ENCODE measurements around the gene GAGE13.
"Not testable (repeated sequence)": the region's sequence is repeated elsewhere in the genome, so short reads cannot be mapped to it uniquely, and the experiment has no call there.

Gene GAGE13, protein sequence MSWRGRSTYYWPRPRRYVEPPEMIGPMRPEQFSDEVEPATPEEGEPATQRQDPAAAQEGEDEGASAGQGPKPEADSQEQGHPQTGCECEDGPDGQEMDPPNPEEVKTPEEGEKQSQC

DNA sequence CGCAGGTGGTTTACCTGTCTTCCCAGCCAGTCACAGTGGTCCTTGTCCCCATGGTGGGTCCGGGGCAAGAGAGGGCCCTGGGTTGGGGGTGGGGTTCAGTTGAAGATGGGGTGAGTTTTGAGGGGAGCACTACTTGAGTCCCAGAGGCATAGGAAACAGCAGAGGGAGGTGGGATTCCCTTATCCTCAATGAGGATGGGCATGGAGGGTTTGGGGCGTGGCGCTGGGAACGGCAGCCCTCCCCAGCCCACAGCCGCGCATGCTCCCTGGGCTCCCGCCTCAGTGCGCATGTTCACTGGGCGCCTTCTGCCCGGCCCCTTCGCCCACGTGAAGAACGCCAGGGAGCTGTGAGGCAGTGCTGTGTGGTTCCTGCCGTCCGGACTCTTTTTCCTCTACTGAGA is at the start of gene GAGE13:
Gene GAGE13 (plus strand): TSS at position 301 of the 400 bp plus-strand sequence. CDS start 1,156 bp downstream, outside the sequence.
- not testable (repeated sequence) for DNase-seq (ENCODE audit: low read depth)

DNA sequence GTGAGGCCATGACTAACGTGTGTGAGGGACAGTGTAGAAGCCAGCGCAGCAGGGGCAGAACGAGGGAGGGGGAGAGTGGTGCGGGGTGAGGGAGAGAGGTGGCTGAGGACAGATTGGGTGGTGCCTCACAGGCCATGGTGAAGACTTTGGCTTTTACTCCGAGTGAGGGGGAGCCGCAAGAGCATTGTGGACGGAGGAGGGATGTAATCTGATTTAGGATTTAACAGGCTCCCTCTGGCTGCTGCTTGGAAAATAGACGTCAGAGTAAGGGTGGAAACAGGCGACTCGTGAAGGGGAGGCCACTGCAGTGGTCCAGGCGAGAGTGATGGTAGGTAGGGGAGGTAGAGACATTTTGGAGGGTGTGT is 48.8 kb upstream of the GAGE13 start:
- no peak for DNase-seq (ENCODE audit: low read depth)

DNA sequence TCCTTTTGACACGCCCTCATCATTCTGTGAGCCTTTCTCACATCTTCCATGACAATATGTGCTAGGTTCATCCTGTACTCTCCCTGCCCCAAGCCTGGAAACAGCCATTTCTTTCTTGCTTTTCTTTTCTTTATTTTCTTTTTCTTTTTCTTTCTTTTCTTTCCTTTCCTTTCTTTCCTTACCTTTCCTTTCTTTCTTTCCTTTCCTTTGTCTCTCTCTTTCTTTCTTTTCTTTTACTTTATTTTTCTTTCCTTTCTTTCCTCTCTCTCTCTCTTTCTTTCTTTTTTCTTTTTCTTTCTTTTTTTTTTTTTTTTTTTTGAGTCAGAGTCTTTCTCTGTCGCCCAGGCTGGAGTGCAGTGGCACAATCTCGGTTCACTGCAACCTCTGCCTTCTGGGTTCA is 47.2 kb upstream of the GAGE13 start:
- no peak for DNase-seq (ENCODE audit: low read depth)

DNA sequence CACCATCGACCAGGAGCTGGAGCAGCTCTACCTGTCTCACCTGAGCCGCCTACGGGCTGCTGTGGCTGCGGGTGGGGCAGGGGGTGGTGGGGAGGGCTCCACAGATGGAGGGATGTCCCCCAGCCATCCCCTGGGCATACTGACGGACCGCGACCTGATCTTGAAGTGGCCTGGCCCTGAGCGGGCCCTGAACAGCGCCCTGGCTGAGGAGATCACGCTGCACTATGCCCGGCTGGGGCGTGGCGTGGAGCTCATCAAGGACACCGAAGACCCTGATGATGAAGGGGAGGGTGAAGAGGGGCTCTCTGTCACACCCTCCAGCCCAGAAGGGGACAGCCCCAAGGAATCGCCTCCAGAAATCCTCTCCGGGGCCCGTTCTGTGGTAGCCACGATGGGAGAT is 45.2 kb upstream of the GAGE13 start:
- no peak for DNase-seq (ENCODE audit: low read depth)

DNA sequence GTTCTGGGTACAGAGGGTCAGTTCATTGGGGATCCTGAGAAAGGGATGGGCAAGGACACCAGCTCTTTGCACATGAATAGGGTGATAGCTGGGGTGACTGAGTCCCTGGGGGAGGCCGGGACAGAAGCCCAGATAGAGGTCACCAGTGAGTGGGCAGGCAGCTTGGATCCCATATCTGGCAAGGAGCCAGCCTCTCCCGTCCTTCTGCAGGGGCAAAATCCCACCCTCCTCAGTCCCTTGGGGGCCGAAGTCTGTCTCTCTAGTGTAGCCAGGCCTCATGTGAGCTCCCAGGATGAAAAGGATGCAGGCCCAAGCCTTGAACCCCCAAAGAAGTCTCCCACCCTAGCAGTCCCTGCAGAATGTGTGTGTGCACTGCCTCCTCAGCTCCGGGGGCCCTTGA is 44.8 kb upstream of the GAGE13 start:
- DNase-seq (ENCODE audit: low read depth): no peak

DNA sequence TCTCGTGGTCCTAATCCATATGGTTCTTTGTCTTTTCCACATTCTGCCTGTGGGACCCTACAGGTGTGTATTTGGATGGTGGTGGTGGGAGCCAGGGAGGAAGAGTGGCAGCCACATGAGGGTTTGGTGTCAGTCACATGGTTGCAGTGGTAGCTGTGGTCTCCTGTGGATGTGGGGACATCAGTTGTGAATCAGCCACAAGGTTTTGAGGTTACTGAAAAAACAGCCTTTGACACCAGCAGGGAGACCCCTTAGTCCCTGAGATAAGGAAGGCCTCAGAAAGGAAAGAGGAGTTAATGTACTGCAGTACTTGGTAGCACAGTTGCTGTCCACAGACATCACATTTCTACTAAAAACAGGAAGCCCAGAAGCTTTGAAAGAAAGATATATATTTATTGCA is 43.7 kb upstream of the GAGE13 start:
- no peak for DNase-seq (ENCODE audit: low read depth)

DNA sequence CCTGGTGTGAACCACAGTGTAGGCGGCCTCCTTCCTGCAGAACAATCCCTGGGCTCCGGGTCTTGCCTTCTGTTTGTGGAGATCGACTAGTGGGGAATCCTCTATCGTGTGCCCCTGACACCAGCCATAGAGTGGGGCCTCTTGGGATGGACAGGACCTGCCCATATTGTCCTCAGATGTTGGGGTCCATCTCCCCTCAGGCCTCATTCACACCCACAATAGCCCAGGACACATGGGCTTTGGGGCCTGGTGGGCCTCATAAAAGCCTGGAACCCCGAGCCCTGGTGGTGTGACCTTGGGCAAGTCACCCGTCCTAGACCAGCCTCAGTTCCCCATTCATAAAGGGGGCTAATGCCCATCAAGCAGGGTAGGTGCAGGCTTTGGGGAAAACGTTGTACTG is 41.2 kb upstream of the GAGE13 start:
- DNase-seq (ENCODE audit: low read depth): no peak

DNA sequence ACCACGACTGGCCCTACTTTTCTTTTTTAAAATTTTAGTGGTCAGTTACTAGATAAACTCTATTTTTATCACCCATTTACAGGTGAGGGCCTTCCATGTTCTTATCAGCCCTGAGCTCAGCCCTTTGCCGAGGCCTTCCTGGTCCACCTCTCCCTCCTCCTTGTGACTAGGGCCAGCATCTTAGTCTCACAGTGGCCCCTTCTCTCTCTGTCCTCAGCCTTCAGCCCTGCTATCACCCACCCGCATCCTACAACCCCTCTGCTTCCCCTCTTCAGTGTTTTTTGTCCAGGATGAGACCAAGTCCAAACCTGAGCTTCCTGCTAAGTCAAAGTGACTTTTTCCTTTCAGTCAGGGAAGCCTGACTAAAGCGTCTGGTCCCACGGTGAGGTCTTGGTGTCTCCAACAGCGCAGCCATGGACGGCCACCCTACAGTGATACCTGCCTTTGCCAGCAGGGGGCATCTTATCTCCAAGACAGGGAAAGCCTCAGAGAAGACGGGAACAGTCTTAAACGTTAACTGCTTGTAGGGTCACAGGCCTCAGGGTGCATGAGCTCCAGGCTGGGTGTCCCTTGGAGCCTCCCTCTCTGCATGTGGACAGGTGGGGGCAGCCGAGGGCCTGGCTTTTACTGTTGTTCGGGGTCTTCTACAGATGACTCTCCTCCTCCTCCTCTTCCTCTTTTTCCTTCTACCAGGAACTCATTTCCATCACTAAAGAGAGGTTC is 39.6 kb upstream of the GAGE13 start:
- no peak for DNase-seq (ENCODE audit: low read depth)

DNA sequence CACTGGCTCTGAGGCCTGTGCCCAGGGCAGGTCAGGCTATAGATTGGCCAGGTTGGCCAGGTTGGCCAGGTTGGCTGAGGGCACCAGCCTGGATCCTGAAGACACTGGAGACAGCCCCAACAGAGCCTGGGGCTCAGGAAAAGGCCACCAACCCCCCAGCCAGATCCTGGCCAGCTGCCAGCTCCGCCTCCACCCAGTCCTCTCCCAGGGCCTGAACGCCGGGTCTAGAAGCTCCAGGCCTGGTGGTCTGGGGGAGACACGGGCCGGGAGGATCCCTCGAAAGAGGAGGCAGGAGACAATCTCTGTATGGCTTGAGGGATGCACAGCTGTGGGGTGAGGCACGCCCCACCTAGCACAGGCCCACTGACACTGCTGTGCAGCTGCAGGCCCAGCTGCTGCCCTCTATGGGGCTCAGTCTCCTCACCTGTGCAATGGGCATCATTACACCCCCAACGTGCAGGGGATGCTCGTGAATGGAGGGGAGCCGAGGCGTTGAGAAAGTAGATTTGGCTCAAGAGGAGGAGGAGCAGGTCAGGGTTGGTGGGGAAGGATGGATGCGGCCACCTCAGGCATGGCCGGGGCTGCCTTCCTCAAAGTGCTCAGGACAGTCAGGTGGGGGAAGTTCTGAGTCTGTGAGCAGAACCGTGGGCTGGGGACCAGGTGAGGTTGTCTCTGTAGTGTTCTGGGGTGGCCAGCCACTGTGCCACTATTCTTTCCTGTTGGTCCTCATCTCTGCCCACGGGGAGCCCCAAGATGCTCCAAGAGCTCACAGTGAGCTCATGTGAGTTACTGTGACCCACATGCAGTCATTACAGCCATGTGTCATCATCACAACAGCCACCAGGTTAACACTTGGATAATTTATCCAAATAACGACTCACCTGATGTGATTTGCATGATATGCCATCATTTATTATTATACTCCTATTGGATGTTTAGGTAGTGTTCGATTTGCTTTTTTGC is 38.7 kb upstream of the GAGE13 start:
- no peak for DNase-seq (ENCODE audit: low read depth)

DNA sequence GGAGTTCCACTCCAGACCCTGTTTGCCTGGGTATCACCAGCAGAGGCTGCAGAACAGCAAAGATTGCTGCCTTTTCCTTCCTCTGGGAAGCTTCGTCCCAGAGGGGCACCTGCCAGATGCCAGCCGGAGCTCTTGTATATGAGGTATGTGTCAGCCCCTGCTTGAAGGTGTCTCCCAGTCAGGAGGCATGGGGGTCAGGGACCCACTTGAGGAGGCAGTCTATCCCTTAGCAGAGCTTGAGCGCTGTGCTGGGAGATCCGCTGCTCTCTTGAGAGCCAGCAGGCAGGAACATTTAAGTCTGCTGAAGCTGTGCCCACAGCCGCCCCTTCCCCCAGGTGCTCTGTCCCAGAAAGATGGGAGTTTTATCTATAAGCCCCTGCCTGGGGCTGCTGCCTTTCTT is 32.1 kb upstream of the GAGE13 start:
- not testable (repeated sequence) for DNase-seq (ENCODE audit: low read depth)

DNA sequence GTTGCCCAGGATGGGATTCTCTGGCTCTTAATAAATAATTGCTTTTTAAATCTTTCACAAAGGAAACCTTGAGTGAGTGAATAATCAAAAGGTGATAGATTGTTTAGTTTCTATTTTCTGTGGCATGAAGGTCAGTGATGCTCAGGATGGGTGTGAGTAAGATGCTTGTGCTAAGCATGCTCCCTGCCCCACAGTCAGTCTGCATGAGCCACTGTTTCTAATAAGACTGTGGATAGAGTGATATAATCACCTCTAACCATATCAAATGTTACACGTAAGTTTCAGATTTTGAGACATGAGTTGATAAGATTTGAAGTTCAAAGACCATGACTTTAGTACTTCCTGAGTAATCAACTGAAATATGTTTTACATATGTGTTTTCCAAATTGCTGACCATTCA is 30.7 kb upstream of the GAGE13 start:
- DNase-seq (ENCODE audit: low read depth): no peak

DNA sequence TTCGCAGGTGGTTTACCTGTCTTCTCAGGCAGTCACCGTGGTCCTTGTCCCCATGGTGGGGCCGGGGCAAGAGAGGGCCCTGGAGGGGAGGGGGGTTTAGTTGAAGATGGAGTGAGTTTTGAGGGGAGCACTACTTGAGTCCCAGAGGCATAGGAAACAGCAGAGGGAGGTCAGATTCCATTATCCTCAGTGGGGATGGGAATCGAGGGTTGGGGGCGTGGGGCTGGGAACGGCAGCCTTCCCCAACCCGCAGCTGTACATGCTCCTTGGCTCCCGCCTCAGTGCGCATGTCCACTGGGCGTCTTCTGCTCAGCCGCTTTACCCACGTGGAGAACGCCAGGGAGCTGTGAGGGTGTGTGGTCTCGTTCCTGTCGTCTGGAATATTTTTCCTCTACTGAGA is 28.0 kb upstream of the GAGE13 start, which contains the start of gene GAGE10:
Gene GAGE10 (plus strand): TSS at position 301 of the 400 bp plus-strand sequence. CDS start 1,214 bp downstream, outside the sequence.
- no peak for DNase-seq (ENCODE audit: low read depth)

DNA sequence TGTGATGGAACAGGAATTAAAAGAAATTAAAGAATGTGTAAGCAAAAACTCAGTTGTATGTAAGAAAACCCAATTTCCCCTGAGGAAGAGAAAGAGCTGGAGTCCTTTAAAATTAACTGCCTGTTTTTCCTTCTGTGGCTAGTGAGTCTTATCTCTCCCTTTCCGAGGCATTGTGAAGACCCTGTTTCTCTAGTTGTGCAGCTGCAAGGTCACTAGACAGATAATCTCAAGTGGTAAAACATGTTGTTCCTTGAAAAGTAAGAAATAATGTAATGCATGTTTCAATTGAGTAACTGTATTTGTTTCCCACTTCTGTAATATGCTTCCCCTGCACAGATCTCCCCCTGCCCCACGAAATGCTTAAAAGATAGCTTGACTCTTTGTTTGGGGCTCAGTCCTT is 23.6 kb upstream of the GAGE13 start:
- DNase-seq (ENCODE audit: low read depth): not testable (repeated sequence)

DNA sequence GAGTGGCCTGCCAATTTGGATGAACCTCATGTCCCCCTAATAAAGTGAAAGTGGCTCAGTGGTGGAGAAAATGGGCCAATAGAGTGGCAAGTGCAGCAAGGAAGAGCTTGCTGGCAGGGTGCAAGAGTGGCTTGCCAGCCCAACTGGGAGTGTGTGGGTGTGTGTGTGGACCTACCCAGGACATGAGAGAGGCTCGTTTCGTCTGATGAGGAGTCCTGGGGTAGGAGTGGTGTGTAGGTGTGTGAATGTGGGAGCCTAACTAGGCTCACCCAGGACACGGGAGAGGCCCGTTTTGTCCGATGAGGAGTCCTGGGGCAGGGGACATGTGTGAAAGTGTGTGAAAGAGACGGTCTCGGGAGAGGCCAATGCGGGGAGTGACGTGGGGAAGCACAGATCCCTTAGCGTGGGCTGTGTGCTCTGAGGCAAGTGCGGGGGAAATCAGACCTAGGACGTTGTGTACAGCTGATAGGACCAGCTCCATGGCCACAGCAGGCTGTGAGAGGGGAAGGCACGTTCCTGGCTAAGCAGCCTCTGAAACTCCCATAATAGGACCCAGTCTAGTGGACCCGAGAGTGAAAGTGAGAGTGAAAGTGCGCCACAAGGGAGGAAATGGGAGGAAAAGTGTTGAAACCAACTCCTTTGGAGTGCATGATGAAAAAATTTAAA is 22.6 kb upstream of the GAGE13 start:
- DNase-seq (ENCODE audit: low read depth): no peak

DNA sequence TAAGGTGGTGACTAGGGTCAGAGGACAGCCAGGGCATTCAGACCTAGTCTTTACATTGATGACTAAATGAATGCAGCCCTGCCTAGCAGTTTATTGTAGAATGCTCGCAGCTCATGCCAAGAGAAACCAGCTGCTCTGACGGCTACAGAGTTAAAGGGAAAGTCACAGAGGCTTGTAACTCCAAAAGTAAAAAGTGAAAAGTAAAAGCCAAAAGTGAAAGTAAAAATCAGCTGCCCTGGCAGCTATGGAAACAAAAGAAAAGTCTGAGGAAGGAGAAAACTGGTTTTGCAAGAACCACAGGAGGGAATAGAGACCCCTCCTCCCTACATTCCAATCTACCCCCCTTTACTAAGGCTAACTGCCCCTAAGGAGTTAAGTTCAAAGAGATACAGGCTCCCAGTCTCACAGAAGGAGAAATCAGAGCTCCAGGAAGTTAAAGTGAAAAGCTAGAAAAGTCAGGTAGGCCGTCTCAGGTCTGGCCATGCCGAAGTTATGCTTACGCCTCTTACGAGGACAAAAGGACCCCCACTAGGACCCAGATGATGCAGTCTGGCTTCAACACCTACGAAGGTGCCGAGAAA is 21.9 kb upstream of the GAGE13 start:
- DNase-seq (ENCODE audit: low read depth): no peak

DNA sequence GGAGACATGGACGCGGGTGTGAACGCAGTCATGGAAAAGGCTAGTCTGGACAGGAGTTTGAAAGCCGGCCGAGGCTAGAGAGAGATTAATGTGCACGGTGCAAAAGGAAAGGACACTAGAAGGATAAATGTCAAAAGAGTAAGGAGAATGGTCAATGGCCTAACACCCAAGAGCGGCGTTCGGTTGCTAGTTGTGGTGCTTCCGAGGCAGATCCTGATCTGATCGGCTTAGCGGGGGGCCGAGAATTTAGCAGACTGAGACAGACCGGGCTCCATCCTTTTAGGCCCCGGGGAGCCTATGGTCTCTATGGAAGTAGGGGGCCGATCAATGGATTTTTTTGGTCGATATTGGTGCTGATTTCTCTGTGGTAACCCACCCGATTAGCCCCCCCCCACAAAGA is 21.0 kb upstream of the GAGE13 start:
- no peak for DNase-seq (ENCODE audit: low read depth)

DNA sequence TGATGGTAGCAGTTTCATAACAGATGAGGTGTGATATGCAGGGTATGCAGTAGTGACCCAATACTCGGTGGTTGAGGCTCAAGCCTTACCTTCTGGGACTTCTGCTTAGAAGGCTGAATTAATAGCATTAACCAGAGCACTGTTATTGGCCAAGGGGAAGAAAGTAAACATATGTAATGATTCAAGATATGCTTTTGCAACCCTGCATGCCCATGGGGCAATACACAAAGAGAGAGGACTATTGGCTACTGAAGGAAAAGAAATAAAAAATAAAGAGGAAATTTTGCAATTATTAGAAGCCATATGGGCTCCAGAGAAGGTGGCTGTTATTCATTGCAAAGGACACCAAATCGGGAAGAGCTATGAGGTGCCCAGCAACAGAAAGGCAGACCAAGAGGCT is 19.2 kb upstream of the GAGE13 start:
- no peak for DNase-seq (ENCODE audit: low read depth)

DNA sequence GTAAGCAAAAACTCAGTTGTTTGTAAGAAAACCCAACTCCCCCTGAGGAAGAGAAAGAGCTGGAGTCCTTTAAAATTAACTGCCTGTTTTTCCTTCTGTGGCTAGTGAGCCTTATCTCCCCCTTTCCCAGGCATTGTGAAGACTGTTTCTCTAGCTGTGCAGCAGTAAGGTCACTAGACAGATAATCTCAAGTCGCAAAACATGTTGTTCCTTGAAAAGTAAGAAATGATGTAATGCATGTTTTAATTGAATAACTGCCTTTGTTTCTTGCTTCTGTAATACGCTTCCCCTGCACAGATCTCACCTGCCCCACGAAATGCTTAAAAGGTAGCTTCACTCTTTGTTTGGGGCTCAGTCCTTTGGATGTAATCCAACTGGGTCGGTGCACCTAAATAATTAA is 15.3 kb upstream of the GAGE13 start:
- no peak for DNase-seq (ENCODE audit: low read depth)

DNA sequence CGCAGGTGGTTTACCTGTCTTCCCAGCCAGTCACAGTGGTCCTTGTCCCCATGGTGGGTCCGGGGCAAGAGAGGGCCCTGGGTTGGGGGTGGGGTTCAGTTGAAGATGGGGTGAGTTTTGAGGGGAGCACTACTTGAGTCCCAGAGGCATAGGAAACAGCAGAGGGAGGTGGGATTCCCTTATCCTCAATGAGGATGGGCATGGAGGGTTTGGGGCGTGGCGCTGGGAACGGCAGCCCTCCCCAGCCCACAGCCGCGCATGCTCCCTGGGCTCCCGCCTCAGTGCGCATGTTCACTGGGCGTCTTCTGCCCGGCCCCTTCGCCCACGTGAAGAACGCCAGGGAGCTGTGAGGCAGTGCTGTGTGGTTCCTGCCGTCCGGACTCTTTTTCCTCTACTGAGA is 9.6 kb upstream of the GAGE13 start, which contains the start of gene GAGE12J:
Gene GAGE12J (plus strand): TSS at position 301 of the 400 bp plus-strand sequence. CDS start 1,157 bp downstream, outside the sequence.
- not testable (repeated sequence) for DNase-seq (ENCODE audit: low read depth)

DNA sequence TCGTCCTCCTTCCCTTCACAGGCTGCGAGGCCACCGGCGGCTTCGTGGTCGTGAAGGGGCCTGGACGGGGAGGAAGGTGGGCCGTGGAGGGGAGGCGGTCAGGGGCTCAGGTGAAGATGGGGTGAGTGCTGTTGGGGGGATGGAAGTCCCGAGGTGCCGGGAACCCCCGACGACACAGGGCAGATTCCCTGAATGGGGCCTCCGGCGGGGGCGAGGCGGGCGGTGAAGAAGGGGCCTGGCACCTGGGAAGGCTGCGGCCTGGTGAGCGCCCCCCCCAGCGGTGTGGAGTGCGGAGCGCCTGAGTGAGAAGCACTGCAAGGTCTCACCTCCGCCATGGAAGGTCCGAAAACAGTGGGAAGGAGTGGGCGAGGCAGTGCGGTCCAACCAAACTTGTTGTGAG is 9.1 kb upstream of the GAGE13 start:
- DNase-seq (ENCODE audit: low read depth): not testable (repeated sequence)

DNA sequence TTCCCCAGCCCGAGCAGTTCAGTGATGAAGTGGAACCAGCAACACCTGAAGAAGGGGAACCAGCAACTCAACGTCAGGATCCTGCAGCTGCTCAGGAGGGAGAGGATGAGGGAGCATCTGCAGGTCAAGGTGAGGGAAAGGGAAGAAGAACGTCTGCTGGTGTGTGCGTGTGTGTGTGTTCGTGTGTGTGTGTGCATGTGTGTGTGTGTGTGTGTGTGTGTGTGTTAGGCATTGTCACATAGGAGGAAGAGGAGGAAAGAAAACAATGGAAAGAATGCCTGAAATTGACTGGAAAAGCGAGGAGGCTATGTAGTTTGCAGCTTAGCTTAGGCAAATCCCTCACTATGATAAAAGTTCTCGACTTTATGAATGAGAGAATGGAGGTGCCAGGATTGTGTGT is 7.6 kb upstream of the GAGE13 start:
- DNase-seq (ENCODE audit: low read depth): not testable (repeated sequence)

DNA sequence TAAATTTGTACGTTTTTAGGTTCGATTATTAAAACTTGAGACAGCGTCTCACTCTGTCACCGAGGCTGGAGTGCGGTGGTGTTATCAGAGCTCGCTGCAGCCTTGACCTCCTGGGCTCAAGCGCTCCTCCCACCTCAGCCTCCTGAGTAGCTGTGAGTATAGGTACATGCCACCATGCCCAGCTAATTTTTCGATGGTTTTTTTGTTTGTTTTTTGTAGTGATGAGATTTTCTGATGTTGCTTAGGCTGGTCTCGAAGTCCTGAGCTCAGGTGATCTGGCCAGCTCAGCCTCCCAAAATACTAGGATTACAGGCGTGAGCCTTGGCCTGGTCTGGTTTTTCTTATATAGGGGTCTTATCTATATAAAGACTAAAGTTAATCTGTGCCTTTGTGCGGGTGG is 961 bp upstream of the GAGE13 start:
- DNase-seq (ENCODE audit: low read depth): not testable (repeated sequence)

All from HS-5 (cell line).